Breast epithelium (tissue), 3 donors: ENCODE data around the gene OR2T10.

Experiments used
- CTCF ChIP-seq, 3 donors: fragments of 450-650 bp; IDR thresholded peaks; one replicate each; pipeline ENCODE4 v1.5.1; 2016 to 2017; ENCODE audit warnings: antibody characterized with exemption in 3 of 3, mild to moderate bottlenecking in 3 of 3, moderate library complexity in 3 of 3
- POLR2A ChIP-seq: fragments of 450-650 bp; IDR thresholded peaks from one replicate; pipeline ENCODE4 v1.6.1; 2016; ENCODE audit warnings: antibody characterized with exemption, mild to moderate bottlenecking, moderate library complexity

- TF ChIP-seq CTCF (IDR thresholded peaks at IDR 0.05): peak in 2 of 3 donors; percentile 22 to 39
- no peak for TF ChIP-seq POLR2A
Measured at GRCh38 chr1:248618878-248619277, 21.4 kb upstream of the OR2T10 start.
